HepG2 (cell line): ENCODE data around the gene IMMT. TPM values are rescaled to one million over a fixed set of nuclear protein-coding genes. Genes with fewer than 3 reads are reported as not detected.

Source experiments
- ATAC-seq: fragments of 200-7000 bp; cut with Tn5 transposase; 3 replicates; pipeline ENCODE4 v1.9.1; 2020; ENCODE audit warnings: mild to moderate bottlenecking, moderate library complexity
- BruUV-seq: library from RNA; stranded (reverse); fragments of 400-500 nt; replicated peaks from 2 replicates; lab custom pipeline; 2021; lab: Mats Ljungman, UMichigan
- CTCF ChIA-PET: fragments of 300-600 bp; formaldehyde crosslinking; extraction: SDS; loops from one replicate; lab custom pipeline; 2021; ENCODE audit warnings: low total read pairs, inconsistent platforms, low intra/inter-chr PET ratio; lab: Yijun Ruan, JAX
- POLR2A ChIA-PET: fragments of 350-600 bp; sonication (Branson Sonifier 250); formaldehyde crosslinking; loops from one replicate; lab custom pipeline; 2020; ENCODE audit warnings: antibody characterized with exemption, inconsistent platforms; lab: Yijun Ruan, JAX
- DNase-seq: peaks from one replicate; pipeline ENCODE4 v3.0.0-alpha.2; 2015; ENCODE audit warnings: low spot score
- FAIRE-seq: peaks from 3 replicates; lab custom pipeline; 2011; peaks lifted over from hg19 to GRCh38; lab: Jason Lieb, UNC
- H2AFZ ChIP-seq: one replicate; pipeline ENCODE4 v1.6.1; 2011; ENCODE audit warnings: low read length, inconsistent platforms
- H3K27ac ChIP-seq: fragments of 300-600 bp; 3 replicates; pipeline ENCODE4 v1.8.0; 2011; ENCODE audit warnings: mixed run types, mild to moderate bottlenecking, mixed read lengths, low read length, inconsistent platforms; ENCODE audit not compliant: insufficient read depth; ENCODE audit errors: extremely low read length
- H3K27me3 ChIP-seq, 2 experiments: fragments of 200-600 bp in 1 of 2; 2 replicates in 1 of 2; 3 replicates in 1 of 2; pipeline versions ENCODE4 v1.6.0 to v1.8.0; 2011; ENCODE audit warnings: low read length in 2 of 2, mild to moderate bottlenecking in 2 of 2, moderate library complexity in 2 of 2, inconsistent platforms in 1 of 2; ENCODE audit not compliant: insufficient read depth in 2 of 2, control insufficient read depth in 1 of 2
- H3K36me3 ChIP-seq, 2 experiments: fragments of 200-600 bp in 1 of 2; replicated peaks in 1 of 2; 2 replicates in 1 of 2; 3 replicates in 1 of 2; pipeline versions ENCODE4 v1.5.1 to v1.8.0; 2011; ENCODE audit warnings: low read length in 2 of 2, inconsistent platforms in 1 of 2; ENCODE audit not compliant: insufficient read depth in 2 of 2, control insufficient read depth in 1 of 2
- H3K4me1 ChIP-seq: 2 replicates; pipeline ENCODE4 v1.5.1; 2012; ENCODE audit warnings: low read length, inconsistent platforms; ENCODE audit not compliant: insufficient read depth
- H3K4me2 ChIP-seq: 2 replicates; pipeline ENCODE4 v1.6.0; 2011; ENCODE audit warnings: low read depth, low read length, inconsistent platforms
- H3K4me3 ChIP-seq, 3 experiments: fragments of 200-600 bp in 1 of 3; sonication (generic), shearing (Covaris generic) in 1 of 3; replicated peaks in 1 of 3; 2 replicates each; pipeline ENCODE4 v1.5.1; 2011 to 2016; ENCODE audit warnings: low read length in 3 of 3, inconsistent platforms in 2 of 3, low read depth in 2 of 3, mild to moderate bottlenecking in 2 of 3, control low read depth in 1 of 3, mixed read lengths in 1 of 3; ENCODE audit not compliant: insufficient read depth in 1 of 3
- H3K79me2 ChIP-seq: one replicate; pipeline ENCODE4 v1.6.1; 2011; ENCODE audit warnings: low read length, inconsistent platforms; ENCODE audit not compliant: insufficient read depth
- H3K9ac ChIP-seq: 2 replicates; pipeline ENCODE4 v1.6.0; 2011; ENCODE audit warnings: mild to moderate bottlenecking, low read depth, low read length, inconsistent platforms; ENCODE audit not compliant: insufficient read depth
- H3K9me3 ChIP-seq: 2 replicates; pipeline ENCODE4 v1.5.1; 2012; ENCODE audit warnings: mild to moderate bottlenecking, low read length
- H4K20me1 ChIP-seq: 2 replicates; pipeline ENCODE4 v1.6.0; 2011; ENCODE audit warnings: inconsistent platforms, mild to moderate bottlenecking, low read length, moderate library complexity; ENCODE audit not compliant: insufficient read depth
- AGO1 ChIP-seq: fragments of 200-400 bp; formaldehyde crosslinking; IDR thresholded peaks from 2 replicates; pipeline ENCODE4 v1.6.1; 2017; ENCODE audit warnings: mild to moderate bottlenecking, low read depth, low read length, moderate library complexity; ENCODE audit not compliant: poor library complexity, severe bottlenecking
- KDM5B ChIP-seq: sonication (generic); formaldehyde crosslinking; IDR thresholded peaks from 2 replicates; pipeline ENCODE4 v1.4.0; 2020; ENCODE audit warnings: missing genetic modification reagents, mild to moderate bottlenecking, borderline replicate concordance
- TFAP4 ChIP-seq: sonication (generic); IDR thresholded peaks from 2 replicates; pipeline ENCODE4 v1.6.1; 2016; ENCODE audit warnings: low read depth, borderline replicate concordance
- ZFP36L2 ChIP-seq: sonication (generic); formaldehyde crosslinking; IDR thresholded peaks from 2 replicates; pipeline ENCODE4 v1.4.0; 2020; ENCODE audit warnings: missing genetic modification reagents
- ZNF841 ChIP-seq: sonication (generic); formaldehyde crosslinking; IDR thresholded peaks from 2 replicates; pipeline ENCODE4 v1.8.1; 2023; ENCODE audit warnings: missing genetic modification reagents, borderline replicate concordance
- ZSCAN30 ChIP-seq: sonication (generic); formaldehyde crosslinking; IDR thresholded peaks from 2 replicates; pipeline ENCODE4 v1.5.0; 2020; ENCODE audit warnings: mild to moderate bottlenecking, missing genetic modification reagents
- WGBS: methylation state at CpG from one replicate; pipeline ENCODE4 v1.1.6; 2017; ENCODE audit warnings: low lambda C conversion rate; 5-methylcytosine and 5-hydroxymethylcytosine counted together
- in situ Hi-C: cut with HindIII; loops from 2 replicates; pipeline ENCODE4 v1.10.0; 2017; ENCODE audit warnings: low pct_unique_long_range_greater_than_20kb; ENCODE audit not compliant: extremely low pct_ligation_motif_present
- intact Hi-C: fragments of 100-400 bp; cut with micrococcal nuclease; formaldehyde crosslinking; loops from one replicate; pipeline ENCODE4 v1.10.0; 2022; ENCODE audit not compliant: unreplicated experiment
- polyA plus RNA-seq, 8 experiments: library from polyadenylated mRNA; depleted of rRNA in 3 of 8; stranded (reverse) in 7 of 8; unstranded in 1 of 8; fragments of >200 nt; fragmentation: Illumina TruSeq in 4 of 8; extraction: Trizol in 4 of 8; gene quantifications; 2 replicates each; pipeline versions ENCODE4 v1.2.1 to v1.2.3, GENCODE V29; 2011 to 2016; ENCODE audit warnings: low read depth in 4 of 8, missing spikeins in 1 of 8, mixed read lengths in 1 of 8; ENCODE audit not compliant: insufficient read depth in 1 of 8
- total RNA-seq, 5 experiments: library from RNA; depleted of rRNA; stranded (reverse); fragments of >200 nt; fragmentation: Illumina TruSeq; extraction: Trizol; gene quantifications; 2 replicates each; pipeline ENCODE4 v1.2.3, GENCODE V29; 2016; ENCODE audit warnings: low read depth in 1 of 5
- TF ChIP-seq, protein P1 (sequence below): sonication (generic); formaldehyde crosslinking; IDR thresholded peaks from 2 replicates; pipeline ENCODE4 v1.4.0; 2020; ENCODE audit warnings: missing genetic modification reagents, mild to moderate bottlenecking, borderline replicate concordance

IMMT gene
- total and polyA plus RNA-seq, 2 of the 13 experiments (the other 11 are each of a cell fraction or from before 2014, with no cell fraction given) = 63.5 to 119 TPM

DNA sequence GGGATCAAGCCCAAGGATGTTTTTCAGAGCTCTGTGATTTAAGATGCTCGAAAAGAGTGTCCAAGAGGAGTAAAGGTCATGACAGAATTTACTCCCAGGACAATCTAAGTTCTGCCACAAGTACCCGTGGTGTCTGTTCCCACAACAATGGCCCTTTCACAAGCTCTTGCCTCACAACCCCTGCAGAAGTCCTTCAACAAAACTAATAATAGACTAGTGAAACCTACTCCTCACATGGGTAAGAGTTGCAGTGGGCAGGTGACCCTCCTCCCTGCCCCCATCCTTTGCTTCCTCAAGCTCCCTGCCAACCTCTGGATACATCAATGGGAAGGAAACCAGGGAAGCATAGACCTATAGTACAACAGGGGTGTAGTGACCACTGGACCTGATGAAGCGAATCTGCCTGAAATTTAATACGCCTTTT, 54.3 kb downstream of the IMMT start (continued):
- TF ChIP-seq AGO1 (no peak), KDM5B (CRISPR knock-in tag) (no peak), TFAP4 (no peak), ZFP36L2 (CRISPR knock-in tag) (no peak), ZSCAN30 (CRISPR knock-in tag) (no peak)
- TF ChIP-seq, protein P1, sequence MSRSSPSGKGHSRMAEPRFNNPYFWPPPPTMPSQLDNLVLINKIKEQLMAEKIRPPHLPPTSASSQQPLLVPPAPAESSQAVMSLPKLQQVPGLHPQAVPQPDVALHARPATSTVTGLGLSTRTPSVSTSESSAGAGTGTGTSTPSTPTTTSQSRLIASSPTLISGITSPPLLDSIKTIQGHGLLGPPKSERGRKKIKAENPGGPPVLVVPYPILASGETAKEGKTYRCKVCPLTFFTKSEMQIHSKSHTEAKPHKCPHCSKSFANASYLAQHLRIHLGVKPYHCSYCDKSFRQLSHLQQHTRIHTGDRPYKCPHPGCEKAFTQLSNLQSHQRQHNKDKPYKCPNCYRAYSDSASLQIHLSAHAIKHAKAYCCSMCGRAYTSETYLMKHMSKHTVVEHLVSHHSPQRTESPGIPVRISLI (CRISPR knock-in tag) = 0 out of 2 replicates have a peak, but pooled peaks have one; percentile 25

DNA sequence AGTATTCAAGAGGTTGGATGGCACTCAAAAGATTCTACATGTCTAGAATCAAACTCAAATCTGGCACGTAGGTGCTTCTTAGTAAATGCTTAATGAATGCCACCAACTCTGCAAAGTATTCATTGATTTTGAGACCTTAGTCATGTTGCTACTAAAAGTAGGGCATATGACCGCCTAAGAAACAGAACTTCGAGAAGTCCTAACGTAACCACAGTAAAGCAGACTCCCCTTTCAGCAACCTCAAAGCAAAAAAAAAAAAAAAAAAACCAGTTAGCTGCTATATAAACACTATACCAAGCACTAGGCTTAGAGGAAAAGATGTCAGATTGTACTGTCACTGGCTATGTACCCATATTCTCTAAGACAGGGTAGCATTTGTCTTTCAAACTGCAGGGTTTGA, 55.3 kb downstream of the IMMT start:
- CTCF ChIA-PET = no interaction called here
- H3K9me3 ChIP-seq = no peaks in the 10 kb centered on the region
- ATAC-seq (no peak), DNase-seq (no peak), FAIRE-seq (no peak)
- no peaks in the 10 kb centered on the region for H3K79me2 ChIP-seq
- intact Hi-C loops (loop anchor here (5.0 kb wide), 1 partner anchor 33 kb away; the partner anchor contains the start of genes POLR1A and PTCD3), in situ Hi-C loops (no loop called here)
- H3K4me3 ChIP-seq = no peak overlapping the region
- no peak for TF ChIP-seq ZNF841
- POLR2A ChIA-PET = no interaction called here
- no peaks in the 10 kb centered on the region for H3K27me3 ChIP-seq
- 97% methylated on average over 4 of the region's 4 CpGs for WGBS
- H2AFZ ChIP-seq = no peak overlapping the region
- no peaks in the 10 kb centered on the region for H4K20me1 ChIP-seq
- no peak overlapping the region for H3K9ac ChIP-seq
- peaks cover 20% of the 10 kb centered on the region for H3K4me1 ChIP-seq
- no peak overlapping the region for H3K4me2 ChIP-seq
- no peak overlapping the region for H3K27ac ChIP-seq
- H3K36me3 ChIP-seq = peaks cover 35 to 74% of the 10 kb centered on the region in 2 experiments
- no TSS peak for BruUV-seq
